DMS79 (cell line): ENCODE data around the gene LDLRAP1.
"Not testable (repeated sequence)": the region's sequence is repeated elsewhere in the genome, so short reads cannot be mapped to it uniquely, and the experiment has no call there.

Experiments
- DNase-seq: peaks from one replicate; lab custom pipeline; 2025; lab: John Stamatoyannopoulos, UW

LDLRAP1 gene

GRCh38 chr1:25577134-25577920 is 33.9 kb downstream of the LDLRAP1 start:
- no peak for DNase-seq

- no peak for DNase-seq
Observed at GRCh38 chr1:25579292-25580252, 36.2 kb downstream of the LDLRAP1 start.

- no peak for DNase-seq
Observed at GRCh38 chr1:25580927-25581326, 37.5 kb downstream of the LDLRAP1 start.

- no peak for DNase-seq
Observed at GRCh38 chr1:25581764-25582163, 38.4 kb downstream of the LDLRAP1 start.

- DNase-seq = no peak
Observed at GRCh38 chr1:25583519-25584370, 40.3 kb downstream of the LDLRAP1 start.

GRCh38 chr1:25586181-25586588 is 42.8 kb downstream of the LDLRAP1 start:
- no peak for DNase-seq

- no peak for DNase-seq
Observed at GRCh38 chr1:25587290-25587689, 43.9 kb downstream of the LDLRAP1 start.

GRCh38 chr1:25588224-25588623 is 44.8 kb downstream of the LDLRAP1 start:
- DNase-seq = not testable (repeated sequence)

GRCh38 chr1:25588786-25589185 is 45.4 kb downstream of the LDLRAP1 start:
- DNase-seq = not testable (repeated sequence)

GRCh38 chr1:25590096-25590824 is 46.9 kb downstream of the LDLRAP1 start:
- DNase-seq = no peak

- no peak for DNase-seq
Observed at GRCh38 chr1:25593861-25594260, 50.5 kb downstream of the LDLRAP1 start.

GRCh38 chr1:25594971-25595370 is 51.6 kb downstream of the LDLRAP1 start:
- no peak for DNase-seq

GRCh38 chr1:25596641-25597040 is 53.2 kb downstream of the LDLRAP1 start:
- not testable (repeated sequence) for DNase-seq

GRCh38 chr1:25598879-25599278 is 55.5 kb downstream of the LDLRAP1 start:
- DNase-seq = no peak

GRCh38 chr1:25599969-25600610 is 56.7 kb downstream of the LDLRAP1 start:
- no peak for DNase-seq

- not testable (repeated sequence) for DNase-seq
Observed at GRCh38 chr1:25600971-25601699, 57.7 kb downstream of the LDLRAP1 start.

- not testable (repeated sequence) for DNase-seq
Observed at GRCh38 chr1:25603779-25604538, 60.6 kb downstream of the LDLRAP1 start.

- no peak for DNase-seq
Observed at GRCh38 chr1:25607123-25607522, 63.7 kb downstream of the LDLRAP1 start.

- DNase-seq = peak; percentile 13
Observed at GRCh38 chr1:25608488-25609178, 65.2 kb downstream of the LDLRAP1 start.
